ENCODE data around the gene DENND1A.
A peak's percentile ranks its signal among the peaks of the same experiment; 100 is the strongest.

The DENND1A gene

GRCh38 chr9:123678038-123678877, 251.7 kb downstream of the DENND1A start:
- DNase-seq, result peak; percentile 55

- DNase-seq, result no peak
Measured at GRCh38 chr9:123676869-123677268, 253.1 kb downstream of the DENND1A start.

DNA sequence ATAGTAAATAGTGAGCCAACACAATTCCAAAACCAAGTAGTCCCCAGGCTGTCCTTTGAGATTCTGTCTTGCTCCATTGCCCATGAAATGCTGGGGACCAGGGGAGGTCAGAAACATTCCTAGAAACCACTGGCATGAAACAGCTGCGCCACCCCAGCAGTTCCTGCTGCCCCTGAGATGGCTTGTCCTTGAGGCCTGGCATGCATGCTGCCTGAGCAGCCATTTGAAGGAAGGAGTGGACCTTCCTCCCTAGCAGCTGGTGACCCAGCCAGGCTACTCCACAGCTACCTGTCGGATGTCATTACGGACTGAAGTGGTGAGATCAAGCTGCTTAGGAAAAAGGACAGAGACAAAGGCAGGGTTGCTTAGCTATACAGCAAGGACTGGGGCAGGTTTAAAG, 260.6 kb downstream of the DENND1A start:
- no peak for DNase-seq

- DNase-seq, result no peak
Measured at GRCh38 chr9:123663529-123663928, 266.4 kb downstream of the DENND1A start.

- DNase-seq, result no peak
Measured at GRCh38 chr9:123662057-123662776, 267.7 kb downstream of the DENND1A start.

- DNase-seq, result no peak
Measured at GRCh38 chr9:123660691-123661466, 269.0 kb downstream of the DENND1A start.

- DNase-seq, result no peak
Measured at GRCh38 chr9:123659358-123659757, 270.6 kb downstream of the DENND1A start.

DNA sequence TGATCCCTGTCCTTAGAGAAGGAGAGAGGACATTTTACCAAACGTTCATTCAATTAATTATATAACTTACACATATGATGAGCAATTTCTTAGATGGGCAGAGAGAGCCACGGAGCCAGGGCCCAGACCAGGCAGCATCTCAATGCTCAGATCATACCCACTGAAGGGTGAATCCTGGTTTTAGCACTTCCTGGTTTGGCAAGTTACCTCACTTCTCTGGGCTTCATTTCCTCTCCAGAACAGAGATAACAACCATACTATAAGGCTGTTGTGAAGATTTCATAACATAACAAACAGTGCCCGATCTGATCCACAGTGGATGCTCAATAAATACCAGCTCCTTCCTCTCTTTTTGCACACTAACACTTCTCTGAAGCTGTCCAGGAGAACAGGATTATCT, 271.1 kb downstream of the DENND1A start:
- DNase-seq, result no peak

DNA sequence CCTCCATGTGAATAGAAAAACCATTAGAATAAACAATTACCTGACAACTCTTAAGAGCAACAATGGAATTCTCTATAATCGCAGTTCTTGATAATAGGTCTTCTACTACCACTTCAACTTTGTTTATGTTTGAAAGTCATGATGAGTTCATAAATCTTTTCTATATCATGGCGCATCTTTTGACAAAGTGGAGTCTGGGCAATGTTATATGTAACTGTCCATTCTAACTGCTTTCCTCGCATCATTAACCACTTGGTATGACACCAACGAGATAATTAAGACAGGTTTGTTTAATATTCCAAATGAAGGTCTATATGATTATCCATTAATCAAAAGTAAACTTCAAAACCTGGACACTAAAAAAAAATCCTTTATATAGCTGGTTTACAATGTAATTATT, 272.0 kb downstream of the DENND1A start:
- DNase-seq, result no peak

DNA sequence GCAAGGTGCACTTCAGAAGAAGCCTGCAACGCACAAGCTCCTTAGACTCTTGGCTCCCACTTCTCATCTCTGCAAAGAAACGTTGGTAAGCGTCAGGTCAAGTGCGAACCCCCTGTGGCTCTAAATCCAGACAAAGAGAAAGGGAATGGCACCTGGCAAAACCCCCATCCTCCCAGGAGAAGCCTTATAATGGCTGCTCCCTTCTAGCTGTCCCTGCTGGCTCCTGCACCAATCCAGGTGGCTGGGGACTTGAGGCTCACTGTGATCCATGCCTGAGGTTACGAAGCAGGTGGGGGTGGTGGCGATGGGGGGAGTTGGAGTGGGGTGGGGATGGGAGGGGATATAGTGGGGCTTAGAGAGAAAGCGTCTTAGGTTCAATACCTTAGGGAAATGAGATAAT, 272.8 kb downstream of the DENND1A start:
- DNase-seq, result no peak

GRCh38 chr9:123656565-123656964, 273.4 kb downstream of the DENND1A start:
- DNase-seq, result no peak

DNA sequence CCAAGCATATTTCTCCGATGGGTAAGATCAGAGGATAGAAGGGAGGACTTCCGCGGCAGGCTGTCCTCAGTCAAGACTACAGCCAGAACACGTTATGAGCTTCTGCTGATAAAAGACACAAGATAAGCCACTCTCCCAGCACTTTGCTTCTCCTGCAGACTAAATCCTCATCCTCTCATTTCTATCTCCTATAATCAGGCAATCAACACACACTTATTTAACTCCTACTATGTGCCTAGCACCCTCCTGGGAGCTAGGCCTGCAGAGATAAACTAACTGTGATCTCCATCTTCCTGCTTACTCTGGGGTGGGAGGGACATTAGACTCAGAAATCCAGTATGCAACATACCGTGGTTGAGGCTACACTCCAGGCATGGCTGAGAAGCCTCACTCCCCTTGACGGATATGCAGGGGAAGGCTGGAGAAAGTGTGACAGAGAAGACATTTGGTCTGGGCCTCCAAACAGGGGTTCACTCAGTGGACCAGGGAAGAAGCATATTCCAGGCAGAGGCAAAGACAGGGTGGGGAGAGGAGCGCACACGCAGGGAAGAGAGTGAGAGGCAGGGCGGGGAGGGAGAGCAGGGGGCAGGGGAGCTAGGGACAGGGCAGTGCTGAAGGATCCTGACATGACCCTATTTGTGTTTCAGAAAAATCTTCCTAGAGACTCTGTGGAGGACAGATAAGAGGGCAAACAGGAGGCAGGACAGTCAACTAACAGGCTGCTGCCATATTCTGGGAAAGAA, 274.1 kb downstream of the DENND1A start:
- DNase-seq, result no peak

- no peak for DNase-seq
Measured at GRCh38 chr9:123654994-123655637, 274.8 kb downstream of the DENND1A start.

DNA sequence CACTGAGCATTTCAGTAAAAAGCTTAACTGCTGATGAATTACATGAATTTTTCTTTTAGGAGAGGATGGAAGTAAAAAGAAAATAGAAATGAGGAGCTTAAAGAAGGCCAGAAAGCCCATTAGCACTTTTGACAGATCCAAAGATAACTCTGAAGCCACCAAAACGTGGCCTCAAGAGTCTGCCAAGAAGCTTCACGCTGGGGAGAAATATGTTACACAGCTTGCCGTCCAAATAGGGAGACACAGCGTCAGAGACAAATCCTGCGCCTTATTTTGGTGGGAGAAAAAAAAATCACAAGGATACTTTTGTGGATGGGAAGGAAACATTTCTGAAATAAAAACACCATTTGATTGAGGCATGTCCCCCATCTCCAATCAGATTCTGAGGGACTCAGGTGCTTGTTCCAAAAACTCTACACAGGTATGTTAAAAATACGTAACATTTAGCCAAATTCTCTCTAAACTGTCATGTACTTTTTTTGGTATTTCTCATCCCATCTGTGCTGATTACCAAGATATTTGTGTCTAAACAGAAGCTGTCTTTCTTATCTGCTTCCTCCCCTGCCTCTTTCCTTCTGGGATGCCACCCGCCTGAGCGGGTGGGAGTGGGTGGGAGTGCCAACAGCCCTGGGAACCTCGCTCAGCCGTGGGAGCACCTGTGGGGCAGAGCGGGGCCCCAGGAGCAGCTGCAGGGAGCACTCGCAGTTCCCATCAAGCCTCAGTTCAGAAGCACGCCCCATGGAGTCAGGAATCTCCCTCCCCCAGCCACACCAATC, 275.5 kb downstream of the DENND1A start:
- no peak for DNase-seq

DNA sequence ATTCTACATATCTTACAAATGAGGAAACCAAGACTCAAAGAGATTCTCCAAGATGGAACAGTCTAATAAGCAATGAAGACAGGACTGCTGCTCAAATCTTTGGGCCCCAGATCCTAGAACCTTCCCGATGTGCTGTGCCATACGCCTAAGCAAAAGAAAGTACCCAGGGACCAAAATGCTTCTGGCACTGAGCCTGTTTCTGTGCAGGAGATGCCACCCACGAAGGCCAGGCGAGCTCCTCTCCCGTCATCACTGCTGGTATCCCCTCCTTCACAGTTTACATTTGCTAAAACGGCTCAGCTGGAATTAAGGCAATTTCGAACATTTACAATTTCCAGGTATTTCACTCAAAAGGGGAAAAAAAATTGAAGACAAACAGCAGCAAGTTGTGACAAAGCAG, 277.5 kb downstream of the DENND1A start:
- no peak for DNase-seq

- no peak for DNase-seq
Measured at GRCh38 chr9:123651871-123652270, 278.1 kb downstream of the DENND1A start.

GRCh38 chr9:123651273-123651672, 278.7 kb downstream of the DENND1A start:
- DNase-seq, result no peak

DNA sequence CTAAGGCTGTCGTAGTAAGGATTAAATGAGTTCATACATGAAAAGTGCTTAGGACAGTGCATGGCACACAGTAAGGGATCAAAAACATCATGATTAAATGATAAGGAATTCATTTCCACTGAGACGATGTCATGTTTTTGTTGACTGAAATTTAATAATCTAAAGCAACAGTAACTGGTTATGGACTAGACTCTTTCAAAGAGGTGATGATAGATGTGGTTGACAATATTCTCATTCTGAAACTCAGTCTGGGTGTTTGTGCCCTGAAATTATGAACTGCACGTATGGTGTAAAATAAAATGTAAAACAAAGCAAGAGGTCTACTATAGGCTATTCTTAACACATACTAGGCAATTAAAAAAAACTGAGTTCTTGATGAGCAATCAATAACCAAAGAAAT, 280.0 kb downstream of the DENND1A start:
- no peak for DNase-seq

DNA sequence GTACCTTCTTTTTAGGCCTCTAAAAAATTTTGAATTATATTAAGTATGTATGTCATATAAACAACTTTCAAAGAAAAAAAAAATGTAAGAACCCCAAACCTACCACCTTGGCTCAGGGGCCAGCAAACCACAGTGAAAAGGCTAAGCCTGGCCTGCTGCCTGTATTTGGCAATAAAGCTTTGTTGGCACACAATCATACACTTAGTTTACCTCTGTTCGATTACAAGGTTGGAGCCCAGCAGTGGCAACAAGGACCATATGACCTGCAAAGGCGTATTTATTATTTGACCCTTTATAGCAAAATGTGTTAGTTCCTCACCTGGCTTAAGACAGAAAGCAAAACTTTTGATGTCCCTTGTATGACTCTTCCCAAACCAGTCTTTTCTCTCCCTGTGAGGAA, 282.8 kb downstream of the DENND1A start:
- DNase-seq, result no peak

DNA sequence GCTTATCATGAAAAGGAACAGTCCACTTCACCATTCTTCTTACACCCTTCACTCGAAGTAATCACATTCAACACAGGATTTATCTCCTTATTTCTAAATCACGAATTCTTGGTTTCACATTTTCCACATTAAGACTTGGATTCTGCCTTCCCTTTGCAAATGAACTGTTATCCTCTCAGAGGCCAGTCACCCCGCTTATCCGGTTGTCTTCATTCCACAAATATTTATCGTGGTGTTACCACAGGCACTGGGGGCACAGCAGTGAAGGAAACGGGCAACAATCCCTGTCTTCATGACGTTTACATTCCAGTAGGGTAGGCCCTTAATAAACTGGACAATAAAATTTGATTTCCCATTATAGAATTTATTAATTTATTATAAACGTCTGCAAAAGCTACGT, 284.2 kb downstream of the DENND1A start:
- no peak for DNase-seq

GRCh38 chr9:123645126-123645525, 284.8 kb downstream of the DENND1A start:
- DNase-seq, result no peak

GRCh38 chr9:123643518-123643917, 286.4 kb downstream of the DENND1A start:
- DNase-seq, result no peak
